HG02623 (cell line): ENCODE results near the gene PLCG2.
"Not testable (repeated sequence)": the region's sequence is repeated elsewhere in the genome, so short reads cannot be mapped to it uniquely, and the experiment has no call there.

Experiments used
- ATAC-seq: cut with Tn5 transposase; IDR thresholded peaks from one replicate; pipeline ENCODE4 v1.9.1; 2021; ENCODE audit warnings: moderate library complexity; ENCODE audit not compliant: unreplicated experiment

PLCG2 gene

DNA sequence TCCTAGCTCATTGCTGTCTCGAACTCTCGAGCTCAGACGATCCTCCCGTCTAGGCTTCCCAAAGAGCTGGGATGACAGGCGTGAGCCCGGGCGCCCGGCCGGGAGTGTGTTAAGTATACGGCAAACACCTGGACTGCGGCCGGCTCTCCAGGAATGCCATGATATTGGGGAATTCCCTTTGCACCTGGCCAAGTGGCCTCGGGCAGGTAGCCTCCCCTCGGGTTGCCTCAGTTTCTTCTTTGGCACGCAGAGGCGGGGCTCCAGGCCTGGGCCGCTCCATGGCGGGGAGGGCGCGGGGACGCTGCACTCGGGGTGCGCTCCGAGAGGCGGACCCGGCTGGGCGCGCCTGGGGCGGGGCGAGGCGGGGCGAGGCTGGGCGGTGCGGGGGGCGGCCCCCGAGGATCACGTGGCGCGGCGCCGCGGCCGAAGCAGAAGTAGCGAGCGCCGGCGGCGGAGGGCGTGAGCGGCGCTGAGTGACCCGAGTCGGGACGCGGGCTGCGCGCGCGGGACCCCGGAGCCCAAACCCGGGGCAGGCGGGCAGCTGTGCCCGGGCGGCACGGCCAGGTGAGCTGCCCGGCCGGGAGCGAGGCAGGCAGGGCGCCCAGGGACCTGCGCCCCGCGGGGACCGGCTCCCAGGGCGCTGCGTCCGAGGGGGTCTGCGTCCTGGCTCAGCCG, at the start of gene PLCG2:
Gene PLCG2, plus strand, starts transcription at position 431 of the 675 bp plus-strand sequence. CDS start 6,699 bp downstream, outside the sequence.
- ATAC-seq = peak; percentile 77

DNA sequence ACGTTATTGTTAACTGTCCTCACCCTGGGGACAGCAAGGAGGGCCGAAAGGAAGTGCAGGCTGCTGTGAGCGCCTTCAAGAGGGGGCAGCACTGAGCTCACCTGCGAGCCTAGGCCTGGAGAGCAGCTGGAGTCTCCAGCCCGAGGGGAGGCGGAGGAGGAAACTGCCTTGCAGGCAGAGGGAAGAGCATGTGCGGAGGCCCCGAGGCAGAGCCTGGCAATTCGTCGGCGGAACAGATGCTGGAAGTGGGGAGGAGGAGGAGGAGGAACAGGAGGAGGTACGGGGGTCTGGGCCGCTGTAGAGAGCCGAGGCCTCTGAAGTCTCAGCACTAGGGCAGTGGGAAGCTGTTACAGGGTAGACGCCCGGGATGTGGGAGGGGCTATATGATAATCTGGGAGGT, 49.6 kb upstream of the PLCG2 start:
- no peak for ATAC-seq

DNA sequence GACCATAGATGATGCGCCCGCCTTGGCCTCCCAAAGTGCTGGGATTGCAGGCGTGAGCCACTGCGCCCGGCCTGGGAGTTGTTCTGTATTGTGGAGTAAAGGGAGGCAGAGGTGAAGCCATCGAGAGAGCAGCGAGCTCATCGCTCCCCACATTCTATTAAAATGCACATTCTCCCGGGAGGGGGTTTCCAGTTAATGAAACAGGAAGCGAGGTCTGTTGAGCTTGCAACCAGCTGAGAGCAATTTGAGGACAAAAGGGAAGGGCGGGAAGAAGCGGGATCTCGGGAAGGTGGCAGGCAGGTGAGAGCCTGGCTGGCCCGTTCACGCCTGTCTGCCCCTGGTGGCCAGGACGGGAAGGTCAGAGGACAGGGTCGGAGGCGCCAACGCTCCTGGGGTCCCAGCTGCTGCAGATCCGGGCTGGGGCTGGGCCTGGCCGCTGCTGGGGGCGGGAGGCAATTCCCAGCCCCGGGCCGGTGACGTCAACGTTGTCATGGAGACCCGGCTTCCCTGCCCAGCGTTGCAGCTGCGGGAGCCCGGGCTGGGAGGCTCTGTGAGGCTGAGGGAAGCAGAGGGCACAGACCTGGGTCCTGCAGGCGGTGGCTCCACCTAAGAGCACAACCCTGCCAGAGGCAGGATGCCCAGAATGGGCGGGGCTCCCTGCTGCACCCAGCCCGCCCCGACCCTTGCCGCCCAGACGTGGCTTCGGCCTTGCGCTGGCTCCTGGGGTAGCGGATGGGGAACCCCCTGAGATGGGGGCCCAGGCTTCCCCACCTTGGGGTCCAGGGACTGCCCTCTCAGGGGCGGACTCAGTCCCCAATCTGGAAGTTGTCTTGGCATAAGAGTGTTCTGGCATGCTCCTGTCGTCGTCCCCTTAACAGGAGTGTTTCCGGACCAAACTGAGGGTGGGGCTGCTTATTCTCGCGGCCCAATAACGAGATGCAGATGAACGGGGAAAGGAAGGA, 48.7 kb upstream of the PLCG2 start:
- ATAC-seq = peak; percentile 82

- ATAC-seq = no peak
Measured at GRCh38 chr16:81731649-81732048, 47.4 kb upstream of the PLCG2 start.

DNA sequence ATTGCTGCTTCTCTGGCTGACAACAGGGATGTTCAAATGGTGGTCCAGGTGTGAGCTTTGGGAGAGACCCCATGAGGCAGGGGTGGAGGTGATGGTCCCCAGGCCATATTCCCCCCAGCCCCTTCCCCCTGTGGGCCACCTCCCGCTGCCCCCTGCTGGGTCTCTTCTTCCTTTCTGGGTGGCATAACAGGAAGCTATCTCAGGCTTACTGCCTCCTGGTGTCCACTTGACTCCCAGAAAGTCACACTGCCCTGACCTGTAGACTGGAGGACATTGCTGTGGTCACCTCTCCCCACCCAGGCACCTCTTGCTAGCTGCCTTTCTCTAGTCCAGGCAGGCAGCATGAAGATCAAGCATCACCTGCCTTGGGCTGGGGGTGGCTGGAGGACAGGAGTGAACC, 46.4 kb upstream of the PLCG2 start:
- ATAC-seq = no peak

GRCh38 chr16:81733295-81733694, 45.8 kb upstream of the PLCG2 start:
- no peak for ATAC-seq

GRCh38 chr16:81734632-81735434, 44.3 kb upstream of the PLCG2 start:
- no peak for ATAC-seq

DNA sequence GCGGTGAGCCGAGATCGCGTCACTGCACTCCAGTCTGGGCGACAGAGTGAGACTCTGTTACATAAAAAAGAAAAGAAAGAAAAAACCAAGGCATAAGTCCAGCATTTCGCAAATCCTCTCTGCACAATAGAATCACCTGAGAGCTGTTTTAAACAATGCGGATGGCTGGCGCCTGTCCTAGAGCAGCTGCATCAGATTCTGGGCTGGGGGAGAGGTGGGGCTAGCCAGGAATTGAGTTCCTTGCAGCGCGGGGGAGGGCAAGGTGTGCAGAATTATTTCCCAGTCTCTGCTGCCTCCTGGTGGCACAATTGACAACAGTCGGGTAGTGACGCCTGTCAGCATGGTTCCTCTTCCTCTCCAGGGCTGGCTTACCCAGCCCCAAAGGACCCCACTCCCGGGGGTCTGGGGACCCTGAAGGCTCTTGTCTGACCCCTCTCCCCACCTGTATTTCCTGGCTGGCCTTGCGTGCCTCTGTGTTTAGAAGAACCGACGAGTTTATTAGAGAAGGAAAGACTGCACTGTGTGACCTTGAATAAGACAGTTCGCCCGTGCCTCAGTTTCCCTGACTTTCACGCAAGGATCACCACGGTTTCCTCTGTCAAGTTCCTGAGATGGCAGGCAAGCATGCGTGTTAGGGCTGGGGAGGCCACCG, 41.1 kb upstream of the PLCG2 start:
- ATAC-seq = peak; percentile 58

DNA sequence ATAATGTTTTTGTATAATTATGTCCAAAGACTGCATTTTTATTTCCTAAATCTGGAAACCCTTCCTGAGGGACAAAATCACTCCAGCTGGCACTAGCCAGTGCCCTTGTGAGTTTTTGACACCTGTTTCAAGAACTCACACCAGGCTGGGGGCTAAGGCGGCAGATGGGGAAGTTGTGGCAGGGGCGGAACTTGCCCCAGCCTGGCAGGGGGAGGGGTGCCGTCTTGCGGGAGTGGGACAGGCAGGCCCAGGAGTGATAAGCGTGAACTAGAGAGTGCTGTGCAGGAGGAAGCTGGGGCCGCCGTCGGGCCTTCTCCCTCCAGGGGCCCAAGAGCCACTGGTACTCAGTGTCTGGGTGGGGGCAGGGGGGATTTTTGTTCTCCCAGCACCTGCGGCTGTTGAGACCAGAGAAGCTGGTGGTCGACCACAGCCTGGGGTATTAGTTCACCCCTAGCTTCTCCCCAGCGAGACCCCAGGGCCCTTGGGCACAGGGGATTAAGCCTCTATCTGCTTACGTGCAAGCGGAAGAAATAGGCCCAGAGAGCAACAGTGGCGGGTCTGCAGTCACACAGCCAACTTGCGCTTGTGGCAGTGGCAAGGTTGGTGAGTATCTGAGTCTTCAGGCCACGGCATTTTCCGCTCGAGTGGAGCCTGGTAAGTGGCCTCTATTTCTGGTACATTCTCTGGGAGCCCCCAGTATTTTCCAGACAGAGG, 40.2 kb upstream of the PLCG2 start:
- no peak for ATAC-seq

- no peak for ATAC-seq
Measured at GRCh38 chr16:81739503-81739902, 39.6 kb upstream of the PLCG2 start.

GRCh38 chr16:81740169-81740568, 38.9 kb upstream of the PLCG2 start:
- ATAC-seq = peak; percentile 56

DNA sequence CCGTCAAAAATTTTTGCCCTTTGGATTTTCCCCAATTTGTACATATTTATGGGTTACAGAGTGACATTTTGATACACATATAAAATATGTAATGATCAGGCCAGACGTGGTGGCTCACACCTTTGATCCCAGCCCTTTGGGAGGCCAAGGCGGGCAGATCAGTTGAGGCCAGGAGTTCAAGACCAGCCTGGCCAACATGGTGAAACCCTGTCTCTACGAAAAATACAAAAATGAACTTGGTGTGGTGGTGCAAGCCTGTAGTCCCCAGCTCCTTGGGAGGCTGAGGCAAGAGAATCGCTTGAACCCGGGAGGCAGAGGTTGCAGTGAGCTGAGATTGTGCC, 37.7 kb upstream of the PLCG2 start:
- not testable (repeated sequence) for ATAC-seq

- ATAC-seq = no peak
Measured at GRCh38 chr16:81744385-81744784, 34.7 kb upstream of the PLCG2 start.

DNA sequence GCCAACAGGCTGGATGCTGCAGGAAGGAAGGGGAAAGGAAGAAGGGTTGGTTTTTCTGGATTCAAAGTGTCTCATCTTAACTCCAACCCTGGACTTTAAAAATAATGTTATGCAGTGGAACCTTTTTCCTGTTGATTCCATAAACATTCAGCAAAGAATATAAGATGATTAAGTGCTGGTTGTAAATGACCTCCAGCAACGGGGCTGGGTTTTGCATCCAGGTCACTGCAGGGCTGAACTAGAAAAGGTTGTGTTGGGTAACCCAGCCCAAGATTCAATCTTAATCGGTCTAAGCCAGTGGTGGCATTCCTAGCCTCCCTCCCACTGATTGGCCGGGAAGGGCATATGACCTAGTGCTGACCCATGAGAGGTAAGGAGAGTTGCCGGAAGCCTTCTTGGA, 34.2 kb upstream of the PLCG2 start:
- no peak for ATAC-seq

GRCh38 chr16:81745704-81746558, 33.2 kb upstream of the PLCG2 start:
- peak; percentile 70 for ATAC-seq

DNA sequence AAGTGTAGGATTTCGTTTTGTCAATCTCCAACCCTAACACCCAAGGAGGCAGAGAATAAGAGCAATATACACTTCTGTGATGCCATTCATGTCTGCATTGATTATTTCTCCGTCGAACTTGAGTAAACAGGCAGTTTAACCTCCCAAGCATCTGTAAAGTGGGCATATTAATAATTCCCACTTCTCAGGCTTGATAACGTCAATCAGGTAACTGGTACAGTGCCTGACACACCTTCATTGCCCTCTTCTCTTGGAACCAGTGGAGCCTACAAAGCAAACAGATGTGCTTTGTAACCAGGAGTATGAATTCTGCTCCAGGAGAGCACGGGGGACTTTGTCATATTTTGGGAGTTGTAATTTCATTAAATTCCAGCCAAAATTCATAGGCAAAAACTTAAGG, 32.5 kb upstream of the PLCG2 start:
- ATAC-seq = no peak

DNA sequence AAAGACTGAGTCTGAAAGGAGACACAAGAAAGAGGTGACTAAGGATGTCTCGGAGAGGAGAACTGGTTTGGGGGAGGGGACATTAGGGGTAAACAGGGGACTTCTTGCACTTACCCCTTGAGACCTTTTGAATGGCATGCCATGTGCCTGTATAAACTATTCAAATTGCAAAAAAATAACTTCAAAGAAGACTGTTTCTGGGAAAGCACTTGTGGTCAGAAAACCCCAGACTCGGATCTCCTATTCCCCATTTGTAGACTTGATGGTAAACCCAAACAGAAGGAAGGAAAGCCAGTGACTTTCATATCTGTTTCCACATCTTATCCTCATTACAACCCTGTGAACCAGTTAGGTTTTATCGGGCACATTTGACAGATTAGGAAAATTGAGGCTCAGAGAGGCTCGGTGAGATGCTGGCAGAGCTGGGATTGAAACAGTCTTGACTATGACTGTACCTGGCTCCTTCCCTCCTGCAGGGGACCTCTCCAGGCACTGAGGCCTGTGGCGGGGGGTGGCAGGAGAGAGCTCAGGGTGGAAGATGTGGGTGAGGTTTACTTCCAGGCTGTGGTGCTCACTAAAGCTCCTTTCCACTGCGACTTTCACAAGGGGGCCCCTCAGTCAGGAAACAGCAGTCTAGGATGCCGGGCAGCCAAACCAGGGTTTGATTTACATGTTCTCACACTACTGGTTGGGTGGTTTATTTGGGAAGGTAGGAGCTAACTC, 30.5 kb upstream of the PLCG2 start:
- no peak for ATAC-seq

GRCh38 chr16:81752225-81752875, 26.7 kb upstream of the PLCG2 start:
- ATAC-seq = peak; percentile 86
